Keratinocyte (primary cell): ENCODE results near the gene TPPP2.

Source experiments
- EZH2 ChIP-seq: IDR thresholded peaks from one replicate; pipeline ENCODE4 v1.6.1; 2012; ENCODE audit warnings: inconsistent platforms, mild to moderate bottlenecking, low read length, moderate library complexity
- TF ChIP-seq, protein P1 (sequence below), 3 experiments: IDR thresholded peaks in 1 of 3; conservative IDR thresholded peaks in 1 of 3; optimal IDR thresholded peaks in 1 of 3; 2 replicates in 2 of 3; 3 replicates in 1 of 3; pipeline versions ENCODE3 to v1.5.1; 2011; ENCODE audit warnings: low read length in 3 of 3, mild to moderate bottlenecking in 3 of 3, moderate library complexity in 2 of 3, control low read depth in 1 of 3, inconsistent platforms in 1 of 3; ENCODE audit not compliant: insufficient read depth in 2 of 3; ENCODE audit errors: extremely low read depth in 1 of 3

DNA sequence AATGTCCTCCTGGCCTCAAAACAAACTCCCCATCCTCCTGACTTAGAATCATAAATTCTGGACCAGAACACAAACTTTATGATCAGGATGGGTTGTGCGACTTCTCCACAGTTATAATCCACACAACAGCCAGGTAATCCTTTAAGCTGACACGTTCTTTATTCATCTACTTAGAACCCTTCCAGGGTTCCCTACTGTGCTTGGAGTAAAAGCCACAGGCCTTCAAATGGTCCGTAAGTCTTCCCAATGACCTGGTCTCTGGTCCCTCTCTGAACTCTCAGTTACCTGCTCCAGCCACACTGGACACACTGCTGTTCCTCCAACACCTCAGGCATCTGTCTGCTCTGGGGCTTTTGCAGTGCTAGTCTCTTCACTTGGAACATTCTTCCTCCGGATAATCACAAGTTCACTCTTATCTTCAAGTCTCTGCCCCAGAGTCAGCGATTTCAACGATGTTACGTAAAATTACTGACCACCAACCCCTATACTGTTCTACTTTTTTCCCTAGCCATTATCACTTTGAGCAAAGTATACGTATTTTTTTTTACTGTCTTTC lies 10.4 kb downstream of the TPPP2 start:
- TF ChIP-seq, protein P1, sequence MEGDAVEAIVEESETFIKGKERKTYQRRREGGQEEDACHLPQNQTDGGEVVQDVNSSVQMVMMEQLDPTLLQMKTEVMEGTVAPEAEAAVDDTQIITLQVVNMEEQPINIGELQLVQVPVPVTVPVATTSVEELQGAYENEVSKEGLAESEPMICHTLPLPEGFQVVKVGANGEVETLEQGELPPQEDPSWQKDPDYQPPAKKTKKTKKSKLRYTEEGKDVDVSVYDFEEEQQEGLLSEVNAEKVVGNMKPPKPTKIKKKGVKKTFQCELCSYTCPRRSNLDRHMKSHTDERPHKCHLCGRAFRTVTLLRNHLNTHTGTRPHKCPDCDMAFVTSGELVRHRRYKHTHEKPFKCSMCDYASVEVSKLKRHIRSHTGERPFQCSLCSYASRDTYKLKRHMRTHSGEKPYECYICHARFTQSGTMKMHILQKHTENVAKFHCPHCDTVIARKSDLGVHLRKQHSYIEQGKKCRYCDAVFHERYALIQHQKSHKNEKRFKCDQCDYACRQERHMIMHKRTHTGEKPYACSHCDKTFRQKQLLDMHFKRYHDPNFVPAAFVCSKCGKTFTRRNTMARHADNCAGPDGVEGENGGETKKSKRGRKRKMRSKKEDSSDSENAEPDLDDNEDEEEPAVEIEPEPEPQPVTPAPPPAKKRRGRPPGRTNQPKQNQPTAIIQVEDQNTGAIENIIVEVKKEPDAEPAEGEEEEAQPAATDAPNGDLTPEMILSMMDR (optimal IDR thresholded peaks at IDR 0.05 in 1 of 3, IDR thresholded peaks at IDR 0.05 in 1 of 3, conservative IDR thresholded peaks at IDR 0.05 in 1 of 3; ENCODE audit: extremely low read depth in 1 of 3, insufficient read depth in 2 of 3, low read length in 3 of 3) = no peak
- no peak for TF ChIP-seq EZH2
